ENCODE results near the gene OLA1. TPM values are rescaled to one million over a fixed set of nuclear protein-coding genes. Genes with fewer than 3 reads are reported as not detected.
A peak's percentile ranks its signal among the peaks of the same experiment; 100 is the strongest.

Gene OLA1
- total and polyA plus RNA-seq, 9 of the 15 experiments (the other 6 are each of a cell fraction or from before 2014, with no cell fraction given): 208 to 353 (median 225) TPM

GRCh38 chr2:174080672-174081121 is 167.6 kb downstream of the OLA1 start (continued):
- TF ChIP-seq PBX2 (CRISPR knock-in tag; IDR thresholded peaks at IDR 0.05; ENCODE audit: low read depth): no peak
- TF ChIP-seq PBX2 (tag; conservative IDR thresholded peaks at IDR 0.05; ENCODE audit: low read depth): no peak
- 0 out of 2 replicates have a peak, but pooled peaks have one; percentile 26 for TF ChIP-seq ZEB2 (IDR thresholded peaks at IDR 0.05)
- no peak for TF ChIP-seq MAZ (CRISPR knock-in tag; conservative IDR thresholded peaks at IDR 0.05 in 1 of 2, IDR thresholded peaks at IDR 0.05 in 1 of 2)
- TF ChIP-seq NCOA4 (IDR thresholded peaks at IDR 0.05; ENCODE audit: partially characterized antibody): no peak
- no peak for TF ChIP-seq DPF2 (IDR thresholded peaks at IDR 0.05)
- TF ChIP-seq SOX6 (IDR thresholded peaks at IDR 0.05): peak; percentile 70
- TF ChIP-seq SNRNP70 (optimal IDR thresholded peaks at IDR 0.05; ENCODE audit: low read depth, low read length): no peak
- TF ChIP-seq CBFA2T2 (conservative IDR thresholded peaks at IDR 0.05): peak; percentile 55
- no peak for TF ChIP-seq OTX1 (CRISPR knock-in tag; IDR thresholded peaks at IDR 0.05)
- TF ChIP-seq CBFB (CRISPR knock-in tag; IDR thresholded peaks at IDR 0.05): no peak
- no peak for TF ChIP-seq POLR2G (IDR thresholded peaks at IDR 0.05; ENCODE audit: low read depth, low read length)
- no peak for TF ChIP-seq SMAD2 (IDR thresholded peaks at IDR 0.05; ENCODE audit: low read depth, low read length)
- no peak for TF ChIP-seq GABPB1 (CRISPR knock-in tag; IDR thresholded peaks at IDR 0.05)
- no peak for TF ChIP-seq RERE (CRISPR knock-in tag; IDR thresholded peaks at IDR 0.05; ENCODE audit: borderline replicate concordance)
- no peak for TF ChIP-seq ZNF398 (CRISPR knock-in tag; IDR thresholded peaks at IDR 0.05)
- no peak for TF ChIP-seq EHMT2 (IDR thresholded peaks at IDR 0.05)
- TF ChIP-seq CXXC5 (CRISPR knock-in tag; IDR thresholded peaks at IDR 0.05): no peak
- TF ChIP-seq ADNP (tag; IDR thresholded peaks at IDR 0.05): no peak
- no peak for TF ChIP-seq ZNF668 (CRISPR knock-in tag; IDR thresholded peaks at IDR 0.05)
- TF ChIP-seq CREBBP (IDR thresholded peaks at IDR 0.05; ENCODE audit: low read depth, low read length): no peak
- 0 out of 4 replicates have a peak, but pooled peaks of 1 of the 2 experiments have one; percentile 21 for TF ChIP-seq HDAC1 (IDR thresholded peaks at IDR 0.05)

All from K562 (cell line).